Endometrial microvascular endothelial cells (primary cell): ENCODE measurements around the gene DYNC1I1. TPM values are rescaled to one million over a fixed set of nuclear protein-coding genes. Genes with fewer than 3 reads are reported as not detected.

Experiments
- in situ Hi-C: cut with HindIII; loops from 2 replicates; pipeline ENCODE4 v1.10.0; 2017; ENCODE audit warnings: low sequenced_read_pairs, low pct_unique_long_range_greater_than_20kb; ENCODE audit errors: inconsistent ontology term
- total RNA-seq: library from RNA; depleted of rRNA; stranded (reverse); fragments of >200 nt; gene quantifications from one replicate; pipeline ENCODE4 v1.2.3, GENCODE V29; 2015; ENCODE audit errors: inconsistent ontology term

DYNC1I1 gene
- total RNA-seq, 1 donor from 2014 or later = 0.28 TPM

- in situ Hi-C loops = no loop called here
Observed at GRCh38 chr7:95989301-95989700, 216.9 kb downstream of the DYNC1I1 start.

DNA sequence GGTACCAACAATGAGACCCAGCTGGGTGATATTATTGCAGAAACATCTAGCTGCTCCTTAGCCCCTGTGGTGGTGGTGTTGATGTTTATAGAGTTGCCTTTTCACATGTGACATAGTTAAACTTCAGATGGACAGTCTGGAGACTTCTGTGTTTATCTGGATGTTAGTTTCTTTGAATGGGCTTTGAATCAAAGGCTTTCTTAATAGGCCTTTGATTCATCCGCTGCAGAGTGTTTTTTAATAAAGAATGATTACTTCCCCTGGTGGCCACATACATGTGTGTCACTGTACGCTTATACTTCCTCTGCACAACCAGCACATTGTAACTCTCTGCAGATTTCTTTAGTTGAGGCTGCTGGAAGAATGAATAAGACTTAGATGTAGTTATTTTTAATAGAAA, 221.0 kb downstream of the DYNC1I1 start:
- in situ Hi-C loops = no loop called here

DNA sequence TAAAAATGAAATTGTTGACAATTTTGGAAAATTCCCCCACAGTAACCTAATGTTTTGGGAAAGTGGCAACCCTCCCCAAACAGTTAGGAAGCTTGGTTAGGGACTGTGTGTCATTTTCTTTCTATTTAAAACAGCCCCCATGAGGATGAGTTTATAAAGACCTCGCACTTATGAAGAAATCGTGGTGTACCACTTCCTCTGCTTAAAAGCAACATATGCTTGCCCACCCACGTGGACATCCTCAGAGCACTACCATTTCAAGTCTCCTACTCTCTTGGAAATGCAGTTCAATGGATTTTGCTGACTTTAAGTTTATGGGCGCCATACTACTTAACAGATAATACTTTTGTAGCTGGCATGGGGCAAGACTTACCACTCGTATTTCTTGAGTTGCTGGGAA, 223.8 kb downstream of the DYNC1I1 start:
- in situ Hi-C loops = no loop called here

DNA sequence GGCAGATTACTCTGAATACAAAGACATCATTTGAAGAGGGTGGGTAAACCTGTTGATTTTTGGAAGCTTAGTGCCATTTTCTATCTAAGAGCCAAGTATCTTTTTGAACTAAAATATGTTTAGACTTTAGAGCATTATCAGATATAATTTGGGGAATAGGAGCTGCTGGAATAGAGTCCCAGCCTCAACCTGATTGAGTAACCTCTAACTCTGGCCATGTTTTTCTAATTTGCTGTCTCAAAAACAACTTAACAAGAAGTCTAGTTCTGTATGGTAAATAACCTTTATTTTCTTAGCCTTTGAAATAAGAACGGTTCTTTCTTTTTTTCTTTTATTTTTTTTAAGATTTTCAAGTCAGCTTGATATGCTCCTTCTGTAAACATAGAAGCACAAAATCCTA, 224.5 kb downstream of the DYNC1I1 start:
- in situ Hi-C loops = no loop called here

GRCh38 chr7:95997632-95998031, 225.3 kb downstream of the DYNC1I1 start:
- in situ Hi-C loops = no loop called here

- in situ Hi-C loops = no loop called here
Observed at GRCh38 chr7:95999481-95999880, 227.1 kb downstream of the DYNC1I1 start.

GRCh38 chr7:96004578-96004977, 232.2 kb downstream of the DYNC1I1 start:
- in situ Hi-C loops = no loop called here

DNA sequence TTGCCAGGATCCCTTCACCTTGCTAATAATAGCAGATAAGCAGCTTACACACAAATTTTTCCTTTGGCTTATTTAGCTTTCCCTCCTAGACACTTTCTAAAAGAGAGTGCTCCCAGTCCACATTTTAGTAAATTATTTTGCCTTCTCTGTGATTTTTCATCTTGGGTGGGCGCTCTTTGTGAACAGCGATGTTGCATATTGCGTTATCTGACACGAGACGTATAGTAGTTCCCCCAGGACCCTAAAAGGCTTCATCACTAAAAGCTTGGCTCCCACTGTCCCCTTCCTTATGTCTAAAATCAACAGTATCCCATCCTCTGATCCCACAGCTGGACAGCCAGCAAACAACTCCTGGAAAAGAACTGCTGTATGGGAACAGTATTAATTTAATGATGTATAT, 232.9 kb downstream of the DYNC1I1 start:
- in situ Hi-C loops = no loop called here

GRCh38 chr7:96009148-96009547, 236.8 kb downstream of the DYNC1I1 start:
- in situ Hi-C loops = no loop called here

- in situ Hi-C loops = no loop called here
Observed at GRCh38 chr7:96013836-96014235, 241.5 kb downstream of the DYNC1I1 start.

- in situ Hi-C loops = no loop called here
Observed at GRCh38 chr7:96014617-96015016, 242.3 kb downstream of the DYNC1I1 start.

- in situ Hi-C loops = no loop called here
Observed at GRCh38 chr7:96016056-96016586, 243.8 kb downstream of the DYNC1I1 start.

DNA sequence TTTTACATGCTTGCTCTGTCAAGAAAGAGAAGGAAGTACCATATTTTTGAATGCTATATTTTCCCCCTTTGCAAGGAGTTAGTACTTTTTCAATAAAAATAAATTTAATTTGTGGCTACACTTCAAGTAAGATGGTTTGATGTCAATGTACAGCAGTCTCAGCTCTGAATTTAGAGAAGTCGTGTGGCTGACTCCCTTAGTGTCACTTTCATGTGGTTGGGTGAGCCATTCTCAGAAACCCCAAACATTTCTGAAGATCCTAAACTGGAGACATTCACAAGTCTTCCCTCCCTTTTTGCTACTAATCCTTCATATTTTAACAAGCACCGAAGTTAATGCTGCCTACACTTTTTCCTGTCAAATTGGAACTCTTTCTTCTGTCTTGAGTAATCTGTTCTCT, 244.4 kb downstream of the DYNC1I1 start:
- in situ Hi-C loops = no loop called here

GRCh38 chr7:96017877-96018276, 245.5 kb downstream of the DYNC1I1 start:
- in situ Hi-C loops = no loop called here

GRCh38 chr7:96021568-96021967, 249.2 kb downstream of the DYNC1I1 start:
- in situ Hi-C loops = no loop called here

DNA sequence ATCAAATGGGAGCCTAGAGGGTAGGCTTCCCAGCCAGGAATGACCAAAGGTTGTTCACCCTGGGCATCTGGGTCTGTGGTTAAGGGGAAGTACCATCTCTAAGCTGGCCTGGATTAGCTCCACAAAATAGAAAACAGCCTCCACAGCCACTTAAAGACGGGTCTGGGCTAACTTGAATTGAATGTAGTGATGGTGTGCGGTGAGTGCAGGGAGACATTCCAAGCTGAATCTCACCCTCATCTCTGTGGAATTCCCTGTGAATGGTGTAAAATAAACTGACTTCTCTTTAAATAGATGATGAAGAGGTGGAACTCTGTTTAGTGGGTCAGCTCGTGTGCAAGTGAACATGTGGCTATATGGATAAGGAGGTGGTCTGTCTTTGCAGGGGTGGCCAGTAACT, 251.0 kb downstream of the DYNC1I1 start:
- in situ Hi-C loops = no loop called here

GRCh38 chr7:96026010-96026409, 253.7 kb downstream of the DYNC1I1 start:
- in situ Hi-C loops = no loop called here

DNA sequence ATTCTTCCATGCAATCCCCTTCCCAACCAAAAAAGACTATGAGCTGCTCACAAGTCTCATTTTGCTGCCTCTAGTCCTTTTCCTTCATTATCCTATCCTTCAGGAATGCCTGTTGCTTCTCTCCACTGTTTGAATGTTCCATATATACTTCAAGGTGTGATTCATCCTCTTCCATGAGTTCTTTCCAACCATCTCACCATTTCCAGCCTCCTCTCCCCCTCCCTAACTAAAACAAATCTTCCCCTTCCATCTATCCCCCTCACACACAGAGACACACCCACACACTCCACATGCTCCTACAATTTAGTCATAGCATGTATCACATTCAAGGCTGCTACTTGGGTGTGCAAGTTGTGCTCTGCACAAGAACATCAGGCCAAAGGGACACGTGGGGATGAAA, 254.3 kb downstream of the DYNC1I1 start:
- in situ Hi-C loops = no loop called here

DNA sequence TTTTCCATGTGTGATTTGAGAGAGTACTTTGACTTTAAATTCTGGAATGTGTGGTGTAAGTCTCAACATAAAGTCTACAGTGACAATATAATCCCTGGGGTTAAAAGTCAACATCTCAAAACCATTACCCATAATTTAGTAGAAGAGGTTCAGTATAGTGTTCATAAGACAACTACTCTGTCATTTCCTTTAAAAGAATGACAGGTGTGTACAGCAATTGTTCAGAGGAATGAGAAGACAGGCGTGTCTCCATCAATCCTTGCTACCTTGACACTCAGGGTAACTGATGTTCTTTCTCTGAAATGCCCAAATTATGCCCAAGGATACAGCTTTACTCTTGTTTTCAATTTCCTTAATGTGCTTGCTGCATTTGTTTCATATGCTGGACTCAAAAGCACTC, 256.4 kb downstream of the DYNC1I1 start:
- in situ Hi-C loops = no loop called here

DNA sequence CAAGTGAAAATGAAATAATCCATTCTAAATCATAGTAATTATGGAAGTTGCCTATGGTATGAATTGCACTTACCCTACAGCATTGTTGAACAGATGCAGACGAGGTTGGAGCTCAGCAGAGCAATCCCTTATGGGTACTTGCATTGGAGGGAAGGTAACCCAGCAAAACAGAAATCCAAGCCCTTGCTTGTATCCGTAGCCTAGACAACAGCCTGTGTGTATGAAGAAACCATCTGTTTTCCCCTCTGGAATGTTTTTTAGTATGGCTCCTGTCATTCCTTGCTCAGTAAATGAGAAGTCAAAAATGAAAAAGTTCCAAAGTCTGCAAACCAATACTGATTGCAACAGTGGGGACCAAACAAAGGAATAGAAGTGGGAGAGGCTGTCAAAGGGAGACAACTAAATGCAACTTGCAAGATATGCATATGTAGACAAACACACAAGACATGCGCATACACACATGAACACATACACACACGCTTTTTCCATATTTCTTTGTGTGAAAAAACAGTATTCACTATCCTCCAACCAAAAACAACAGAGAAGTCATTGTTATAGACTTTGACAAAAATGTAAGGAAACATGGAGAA, 260.8 kb downstream of the DYNC1I1 start:
- in situ Hi-C loops = no loop called here
